ENCODE results near the gene GJC1.
"Not testable (repeated sequence)": the region's sequence is repeated elsewhere in the genome, so short reads cannot be mapped to it uniquely, and the experiment has no call there.

The GJC1 gene

GRCh38 chr17:44758414-44759085 is 71.5 kb downstream of the GJC1 start, which contains the start of gene ADAM11:
Gene ADAM11, plus strand, starts transcription at chr17:44758988. Its CDS starts 212 bp downstream, at chr17:44759200.
- no peak for DNase-seq

DNA sequence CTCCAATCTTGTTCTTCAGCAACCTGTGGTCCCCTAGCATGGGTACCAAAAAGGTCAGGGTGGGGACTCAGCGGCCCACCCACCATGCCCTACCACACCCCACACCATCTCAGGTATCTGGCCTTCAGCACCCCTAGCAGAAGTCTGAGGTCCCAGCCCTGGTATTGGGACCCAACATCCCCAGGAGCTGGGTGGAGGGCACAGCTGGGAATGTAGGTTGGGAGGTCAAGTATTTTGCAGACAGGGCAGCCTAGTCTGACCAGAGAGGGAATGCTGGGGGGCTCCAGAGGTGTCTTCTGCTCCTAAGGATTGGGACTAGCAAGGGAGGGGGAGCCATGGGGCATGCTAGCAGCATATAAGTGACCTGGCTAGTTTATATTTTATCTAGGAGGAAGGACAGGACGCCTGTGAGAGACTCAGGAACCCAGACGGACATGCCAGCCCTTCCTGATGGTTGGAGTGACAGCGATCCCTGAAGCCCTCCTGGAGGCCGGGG is 72.1 kb downstream of the GJC1 start:
- no peak for DNase-seq

GRCh38 chr17:44757045-44757917 is 72.8 kb downstream of the GJC1 start:
- no peak for DNase-seq

DNA sequence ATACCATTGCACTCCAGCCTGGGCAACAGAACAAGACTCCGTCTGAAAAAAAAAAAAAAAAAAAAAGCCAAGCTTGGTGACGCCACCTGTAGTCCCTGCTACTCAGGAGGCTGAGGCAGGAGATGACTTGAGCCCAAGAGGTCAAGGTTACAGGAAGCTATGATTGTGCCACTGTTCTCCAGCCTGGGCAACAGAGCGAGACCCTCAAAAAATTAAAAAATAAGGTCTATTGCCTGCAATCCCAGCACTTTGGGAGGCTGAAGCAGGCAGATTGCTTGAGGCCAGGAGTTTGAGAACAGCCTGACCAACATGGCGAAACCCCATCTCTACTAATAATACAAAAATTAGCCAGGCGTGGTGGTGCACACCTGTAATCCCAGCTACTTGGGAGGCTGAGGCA is 74.9 kb downstream of the GJC1 start:
- DNase-seq: not testable (repeated sequence)

DNA sequence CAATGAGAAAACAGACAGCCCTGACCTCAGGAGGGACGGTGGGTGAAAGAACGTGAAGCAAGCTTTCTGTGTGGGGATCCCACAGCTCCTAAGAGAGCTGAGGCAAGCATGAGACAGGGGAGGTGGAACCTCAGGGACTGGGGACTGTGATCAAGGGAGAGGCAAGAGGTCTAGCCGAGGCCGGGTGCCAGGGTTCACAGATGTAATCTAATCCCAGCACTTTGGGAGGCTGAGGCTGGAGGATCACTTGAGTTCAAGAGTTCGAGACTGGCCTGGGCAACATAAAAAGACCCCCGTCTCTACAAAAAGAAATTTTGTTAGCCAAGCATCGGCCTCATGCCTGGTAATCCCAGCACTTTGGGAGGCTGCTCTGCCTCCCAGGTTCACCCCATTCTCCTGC is 75.8 kb downstream of the GJC1 start:
- DNase-seq: no peak

DNA sequence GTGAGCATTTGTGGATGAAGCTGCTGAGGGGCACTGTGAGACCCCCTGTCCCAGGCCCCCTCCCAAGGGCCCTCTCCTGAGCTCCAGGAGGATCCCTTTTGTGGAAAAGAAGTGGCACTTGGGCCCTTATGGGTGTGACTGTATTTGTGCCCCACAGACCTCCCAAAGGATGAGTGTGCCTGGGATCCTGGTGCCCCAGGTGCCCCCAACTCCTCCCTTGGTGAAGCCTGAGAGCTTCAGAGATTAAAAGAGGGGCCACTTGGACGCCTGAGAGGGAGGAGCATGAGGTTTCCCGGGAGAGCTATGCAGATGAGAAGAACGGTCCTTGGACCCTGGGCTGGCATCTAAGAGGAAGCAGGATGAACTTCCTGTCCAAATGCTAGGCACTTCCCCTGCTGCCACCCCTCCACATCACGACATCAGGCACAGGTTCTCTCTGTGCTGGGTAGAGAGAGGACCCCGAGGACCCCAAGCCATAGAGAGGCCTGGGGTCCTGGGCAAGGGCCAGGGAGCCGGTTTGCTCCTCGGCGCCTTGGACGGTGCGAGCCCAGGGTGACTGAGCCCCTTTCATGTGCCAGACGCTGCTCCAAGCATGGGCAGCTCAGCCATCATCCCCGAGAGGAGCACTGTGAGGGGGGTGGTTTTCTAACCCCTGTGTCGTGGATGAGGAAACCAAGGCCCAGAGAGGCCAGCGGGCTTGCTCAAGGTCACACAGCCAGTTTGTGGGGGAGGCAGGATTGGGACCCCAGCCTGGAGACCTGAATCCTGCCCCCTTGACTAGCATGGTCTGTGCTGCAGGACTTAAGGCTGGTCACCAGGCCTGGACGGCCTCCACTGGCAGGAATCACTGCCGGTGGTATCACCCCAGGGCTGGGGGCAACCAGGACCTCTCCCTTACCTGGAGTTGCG is 76.9 kb downstream of the GJC1 start:
- DNase-seq: no peak

GRCh38 chr17:44751806-44752205 is 78.3 kb downstream of the GJC1 start:
- DNase-seq: no peak

GRCh38 chr17:44751331-44751730 is 78.8 kb downstream of the GJC1 start:
- no peak for DNase-seq

DNA sequence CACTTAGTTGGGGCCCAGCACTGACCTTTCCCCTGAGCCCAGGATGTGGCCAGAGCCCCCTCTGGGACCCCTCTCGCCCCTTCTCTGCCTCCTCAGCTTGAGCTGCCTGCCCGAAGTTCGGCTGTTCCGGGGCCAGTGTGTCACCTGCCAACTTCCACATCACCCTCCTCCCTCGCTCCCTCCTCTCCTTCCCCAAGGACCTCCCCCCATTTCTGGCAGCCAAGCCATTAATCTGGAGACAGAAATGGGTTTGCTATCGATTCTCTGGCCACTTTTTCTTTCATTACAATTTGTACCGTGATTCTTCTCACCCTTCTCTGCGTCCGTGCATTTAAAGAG is 80.1 kb downstream of the GJC1 start:
- no peak for DNase-seq

DNA sequence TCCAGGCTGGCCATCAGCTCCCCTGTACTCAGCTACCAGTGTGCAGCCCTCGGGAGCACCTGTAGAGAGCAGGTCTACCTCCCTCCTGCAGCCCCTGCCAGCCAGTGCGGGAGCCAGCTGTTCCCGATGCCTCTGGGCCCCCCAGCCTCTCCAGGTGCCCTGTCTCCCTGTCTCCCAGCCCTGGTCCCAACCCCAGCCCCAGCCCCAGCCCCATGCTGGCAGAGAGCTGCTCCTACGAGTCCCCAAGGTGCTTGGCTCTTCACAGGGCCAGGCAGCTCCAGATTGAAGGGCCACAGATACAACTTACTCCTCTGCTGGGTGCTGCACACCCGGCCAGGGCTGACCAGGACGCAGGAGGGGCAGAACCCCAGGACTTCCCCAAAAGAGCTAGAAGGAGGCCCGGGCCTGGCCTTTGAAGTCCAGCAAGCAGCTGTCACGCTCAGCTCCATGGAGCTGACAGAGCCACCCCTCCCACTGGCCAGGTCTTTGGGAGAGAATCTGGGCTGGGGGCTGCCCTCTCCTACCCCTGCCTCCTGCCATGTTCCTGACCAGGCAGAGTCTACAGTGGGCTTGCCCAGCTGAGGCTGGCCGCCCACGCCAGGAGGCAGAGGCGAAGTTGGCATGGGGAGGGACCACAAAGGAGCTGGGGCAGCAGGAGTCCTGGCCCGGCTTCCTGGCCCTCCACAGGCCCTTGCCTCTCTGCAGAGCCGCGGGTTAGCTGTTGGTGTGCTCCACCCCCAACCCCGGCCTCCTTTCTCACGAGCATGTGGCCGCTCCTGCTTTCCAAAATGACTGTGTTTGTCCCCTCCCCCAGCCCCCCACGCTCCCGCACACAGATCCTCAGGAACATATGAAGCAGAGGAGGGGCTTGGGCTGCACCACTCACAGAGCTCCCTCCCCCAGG is 80.8 kb downstream of the GJC1 start:
- DNase-seq: no peak

Measured in SHP77 treated with DMSO at 0.1 percent for 48 hours (cell line).